ENCODE results near the gene PRSS35.
"Not testable (repeated sequence)": the region's sequence is repeated elsewhere in the genome, so short reads cannot be mapped to it uniquely, and the experiment has no call there.

Gene PRSS35, protein sequence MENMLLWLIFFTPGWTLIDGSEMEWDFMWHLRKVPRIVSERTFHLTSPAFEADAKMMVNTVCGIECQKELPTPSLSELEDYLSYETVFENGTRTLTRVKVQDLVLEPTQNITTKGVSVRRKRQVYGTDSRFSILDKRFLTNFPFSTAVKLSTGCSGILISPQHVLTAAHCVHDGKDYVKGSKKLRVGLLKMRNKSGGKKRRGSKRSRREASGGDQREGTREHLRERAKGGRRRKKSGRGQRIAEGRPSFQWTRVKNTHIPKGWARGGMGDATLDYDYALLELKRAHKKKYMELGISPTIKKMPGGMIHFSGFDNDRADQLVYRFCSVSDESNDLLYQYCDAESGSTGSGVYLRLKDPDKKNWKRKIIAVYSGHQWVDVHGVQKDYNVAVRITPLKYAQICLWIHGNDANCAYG

DNA sequence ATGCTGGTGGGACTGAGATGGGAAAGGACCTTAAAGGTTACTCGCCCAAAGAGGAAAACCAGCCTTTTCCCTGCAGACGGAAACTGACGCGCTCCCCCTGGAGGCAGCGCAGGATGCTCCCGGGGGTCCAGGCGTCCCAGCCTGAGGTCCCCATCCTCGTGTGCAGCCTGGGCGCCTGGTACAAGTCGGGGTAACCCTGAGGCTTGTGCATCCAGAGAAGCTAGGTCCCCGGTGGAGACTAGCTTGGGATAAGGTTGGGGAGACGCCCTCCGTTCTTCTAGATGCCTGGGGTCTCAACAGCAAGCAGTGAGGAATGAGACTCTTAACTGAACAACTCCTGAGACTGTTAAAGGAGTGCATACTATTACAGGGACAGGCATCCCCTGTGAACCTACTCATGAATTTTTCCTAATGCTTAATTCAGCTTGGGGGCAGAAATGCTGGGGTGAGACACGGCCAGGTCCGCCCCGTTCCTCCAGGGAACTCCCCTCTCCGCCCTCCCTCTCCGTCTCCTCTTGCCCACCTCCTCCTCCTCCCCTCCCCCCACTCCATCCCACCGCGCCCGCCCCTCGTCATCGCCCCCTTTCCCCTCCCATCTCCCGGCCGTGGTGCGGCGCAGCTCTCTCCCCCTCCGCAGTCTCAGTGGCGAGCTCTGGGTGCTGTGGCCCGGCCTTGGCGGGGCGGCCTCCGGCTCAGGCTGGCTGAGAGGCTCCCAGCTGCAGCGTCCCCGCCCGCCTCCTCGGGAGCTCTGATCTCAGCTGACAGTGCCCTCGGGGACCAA, at the start of gene PRSS35:
Gene PRSS35 (plus strand): TSS at position 634 of the 781 bp plus-strand sequence. CDS start 10,908 bp downstream, outside the sequence.
- peak; percentile 10 for DNase-seq (ENCODE audit: low read depth)

DNA sequence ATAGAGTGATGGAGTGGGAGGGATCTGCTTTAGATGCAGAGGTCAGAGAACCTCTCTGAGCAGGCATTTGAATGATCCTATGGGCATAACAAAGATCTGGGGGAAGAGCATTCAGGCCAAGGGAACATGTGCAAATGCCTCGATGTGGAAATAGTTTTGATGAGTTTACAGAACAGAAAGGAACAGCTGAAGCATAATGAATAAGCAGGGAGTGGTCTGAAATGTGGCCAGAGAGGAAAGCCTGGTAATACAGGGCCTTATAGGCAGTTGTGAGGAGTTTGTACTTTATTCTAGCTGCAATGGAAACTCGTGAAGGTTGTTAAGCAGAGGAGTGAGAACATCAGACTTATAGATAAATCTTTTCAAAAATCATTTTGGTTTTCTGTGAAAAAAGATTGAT, 48.4 kb upstream of the PRSS35 start:
- no peak for DNase-seq (ENCODE audit: low read depth)

DNA sequence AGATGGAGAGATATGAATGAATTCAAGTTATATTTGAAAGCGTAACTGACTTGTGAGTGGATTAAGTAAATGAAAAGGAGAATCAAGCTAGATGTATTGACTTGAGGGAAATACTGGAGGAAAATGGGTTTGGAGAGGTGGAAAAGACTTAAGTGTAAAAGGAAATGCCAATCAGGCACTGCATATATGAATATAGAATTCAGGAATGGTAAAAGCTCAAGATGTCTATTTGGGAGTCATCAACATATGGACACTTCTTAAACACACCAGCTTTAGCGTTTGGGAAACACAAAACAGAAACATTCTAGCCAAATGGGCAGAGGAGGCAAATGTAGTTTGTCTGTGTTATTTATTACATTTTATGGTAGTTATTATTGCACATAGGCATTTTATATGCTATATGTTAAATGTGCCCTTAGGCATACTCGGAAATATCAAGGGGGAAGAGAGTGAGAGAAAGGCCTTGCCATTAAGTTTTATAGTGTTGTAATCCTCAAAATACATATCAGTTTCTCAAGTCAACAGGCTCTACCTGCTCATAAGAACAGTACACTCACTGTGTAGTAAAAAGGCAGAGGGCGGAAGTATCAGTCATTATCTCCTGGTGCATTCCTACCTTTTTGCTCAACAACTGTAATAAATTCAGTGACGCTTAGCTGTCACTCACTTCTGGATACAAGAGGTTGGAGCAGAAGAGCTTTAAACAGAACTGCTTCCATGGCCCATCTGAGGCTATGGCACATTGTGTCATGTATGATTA, 47.8 kb upstream of the PRSS35 start:
- no peak for DNase-seq (ENCODE audit: low read depth)

DNA sequence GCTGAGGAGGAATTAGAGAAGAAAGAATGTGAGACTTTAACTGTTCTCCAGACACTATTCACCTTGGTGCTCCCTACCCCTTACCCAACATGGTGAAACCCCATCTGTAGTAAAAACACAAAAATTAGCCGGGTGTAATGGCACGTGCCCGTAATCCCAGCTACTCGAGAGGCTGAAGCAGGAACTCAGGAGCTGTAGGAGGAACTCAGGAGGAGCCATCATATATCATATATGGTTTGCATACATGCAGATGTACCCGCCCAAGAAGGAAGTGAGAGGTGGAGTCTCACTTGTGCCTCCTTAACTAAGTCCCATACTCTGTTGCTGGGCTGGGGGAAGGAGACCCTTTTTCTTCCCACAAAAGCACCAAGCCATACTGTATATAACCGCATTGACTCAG, 46.0 kb upstream of the PRSS35 start:
- DNase-seq (ENCODE audit: low read depth), result no peak

DNA sequence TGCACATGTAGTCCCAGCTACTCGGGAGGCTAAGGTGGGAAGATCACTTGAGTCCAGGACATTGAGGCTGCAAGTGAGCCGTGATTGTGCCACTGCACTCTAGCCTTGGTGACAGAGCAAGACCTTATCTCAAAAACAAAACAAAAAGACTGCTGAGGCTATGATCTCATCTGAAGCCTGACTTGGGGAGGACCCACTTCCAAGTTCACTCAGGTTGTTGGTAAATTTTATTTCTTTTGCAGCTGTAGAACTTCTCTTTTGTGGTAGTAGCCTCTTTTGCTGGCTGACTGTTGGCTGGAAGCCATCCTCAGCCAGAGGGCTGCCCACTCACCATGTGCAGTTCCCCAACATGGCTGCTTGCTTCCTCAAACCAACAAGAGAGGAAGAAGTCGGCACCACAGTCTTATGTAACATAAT, 44.7 kb upstream of the PRSS35 start:
- no peak for DNase-seq (ENCODE audit: low read depth)

DNA sequence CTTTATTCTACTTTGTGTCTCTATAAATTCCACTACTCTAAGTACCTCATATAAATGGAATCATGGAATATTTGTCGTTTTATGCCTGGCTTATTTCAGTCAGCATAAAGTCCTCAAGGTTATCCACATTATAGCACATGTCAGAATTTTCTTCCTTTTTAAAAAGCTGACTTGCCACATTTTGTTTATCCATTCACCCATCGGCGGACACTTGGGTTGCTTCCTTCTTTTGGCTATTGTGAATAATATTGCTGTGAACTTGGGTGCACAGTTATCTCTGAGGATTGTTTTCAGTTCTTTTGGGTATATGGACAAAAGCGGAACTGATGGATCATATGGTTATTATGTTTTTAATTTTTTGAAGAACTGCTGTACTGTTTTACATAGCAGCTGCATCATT, 42.3 kb upstream of the PRSS35 start:
- no peak for DNase-seq (ENCODE audit: low read depth)

DNA sequence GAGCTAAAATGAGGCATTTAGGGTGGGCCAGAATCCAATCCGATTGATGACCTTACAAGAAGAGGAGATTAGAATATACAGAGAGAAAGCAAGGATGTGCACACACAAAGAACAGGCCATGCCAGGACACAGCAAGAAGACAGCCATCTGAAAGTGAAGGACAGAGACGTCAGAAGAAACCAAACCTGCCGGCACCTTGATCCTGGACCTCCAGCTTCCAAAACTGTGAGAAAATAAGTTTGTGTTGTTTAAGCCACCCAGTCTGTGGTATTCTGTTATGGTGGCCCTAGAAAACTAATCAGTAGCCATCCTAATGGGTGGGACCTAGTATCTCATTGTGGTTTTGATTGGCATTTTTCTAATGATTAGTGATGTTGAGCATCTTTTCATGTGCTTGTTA, 41.7 kb upstream of the PRSS35 start:
- no peak for DNase-seq (ENCODE audit: low read depth)

DNA sequence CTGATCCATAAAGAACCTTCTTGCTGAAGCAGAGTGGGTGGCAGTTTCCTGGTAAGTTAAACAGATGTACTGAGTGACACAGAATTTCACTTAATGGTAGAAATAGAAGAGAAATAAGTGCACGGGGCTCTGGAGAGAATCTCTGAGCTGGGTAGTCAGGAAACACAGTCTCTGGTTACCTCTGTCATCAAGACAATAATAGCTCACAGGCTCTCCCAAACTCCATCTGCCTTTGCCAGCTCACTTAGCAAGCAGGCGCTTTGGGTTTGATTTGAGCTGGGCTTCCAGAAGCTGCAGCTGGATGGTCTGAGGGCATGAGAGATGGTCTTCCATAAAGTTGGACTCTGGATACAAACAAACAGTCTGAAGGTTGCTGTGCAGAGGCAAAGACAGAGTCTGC, 39.6 kb upstream of the PRSS35 start:
- no peak for DNase-seq (ENCODE audit: low read depth)

DNA sequence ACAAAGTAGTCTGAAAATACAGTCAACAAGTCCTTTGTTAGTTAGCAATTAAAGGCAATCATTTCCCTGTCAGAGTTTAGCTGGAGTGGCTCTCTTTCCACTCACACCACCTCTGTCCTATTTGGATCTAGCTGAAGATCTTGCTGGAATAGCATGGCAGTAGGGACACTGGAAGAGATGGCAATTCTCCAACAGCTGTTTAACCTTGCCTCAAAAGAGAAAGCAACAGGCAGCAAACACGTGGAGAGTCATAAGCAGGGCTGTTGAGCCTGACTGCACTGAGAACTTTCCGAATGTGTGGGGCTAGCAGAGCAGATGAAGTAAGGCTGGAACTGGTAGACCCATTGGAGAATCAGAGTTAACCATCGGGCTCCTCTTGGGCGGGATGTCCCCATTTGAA, 38.0 kb upstream of the PRSS35 start:
- DNase-seq (ENCODE audit: low read depth), result no peak

DNA sequence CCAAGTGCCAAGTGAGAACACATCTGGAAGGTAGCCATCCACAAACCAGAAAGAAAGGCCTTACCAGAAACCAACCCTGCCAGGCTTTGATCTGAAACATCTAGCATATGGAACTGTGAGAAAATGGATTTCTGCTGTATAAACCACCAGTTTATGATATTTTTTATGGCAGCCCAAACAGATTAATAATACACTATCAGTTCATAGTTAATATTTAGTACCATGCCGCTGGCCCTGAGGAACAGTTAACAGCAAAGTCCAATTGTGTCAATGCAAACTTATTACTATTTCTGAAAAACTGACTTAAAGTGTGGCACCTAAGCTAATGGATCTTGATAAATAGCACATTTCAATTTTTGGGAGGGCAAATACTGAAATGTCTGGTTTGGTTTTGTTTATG, 35.4 kb upstream of the PRSS35 start:
- no peak for DNase-seq (ENCODE audit: low read depth)

DNA sequence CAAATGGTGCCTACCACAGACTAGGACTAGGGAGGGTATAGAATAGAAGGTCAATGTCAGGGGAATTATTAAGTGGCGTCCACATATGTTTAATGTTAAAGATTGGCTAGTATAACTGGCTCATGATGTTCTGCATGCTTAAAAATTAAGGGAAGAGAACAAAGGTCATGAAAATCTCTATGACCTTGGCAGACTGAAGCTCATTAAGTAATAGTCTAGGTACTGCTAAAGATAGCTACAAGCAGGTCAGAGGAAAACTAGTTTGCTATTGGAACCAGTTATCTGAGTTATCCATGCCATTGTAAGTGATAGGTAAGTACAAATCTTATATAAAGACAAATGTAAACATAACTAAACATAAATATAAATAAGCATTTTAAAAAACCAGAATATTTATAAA, 32.9 kb upstream of the PRSS35 start:
- DNase-seq (ENCODE audit: low read depth), result no peak

DNA sequence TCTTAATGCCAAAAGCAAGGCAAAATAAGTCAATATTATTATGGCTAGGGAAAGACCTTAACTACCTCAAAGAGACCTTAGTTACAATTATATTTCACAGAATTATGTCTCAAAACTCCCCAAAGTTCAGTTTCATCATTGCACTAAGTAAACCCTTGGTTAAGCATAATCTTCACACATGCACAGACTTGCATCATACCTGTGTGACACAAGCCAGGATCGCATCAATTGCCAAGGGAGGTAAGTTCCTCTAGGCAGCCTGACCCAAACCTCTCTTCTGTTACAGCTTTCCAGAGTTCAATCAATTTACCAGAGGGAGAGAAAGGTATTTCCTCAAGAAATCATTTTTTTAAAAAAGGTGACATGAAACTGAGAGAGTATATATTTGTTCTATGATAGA, 31.9 kb upstream of the PRSS35 start:
- DNase-seq (ENCODE audit: low read depth), result no peak

DNA sequence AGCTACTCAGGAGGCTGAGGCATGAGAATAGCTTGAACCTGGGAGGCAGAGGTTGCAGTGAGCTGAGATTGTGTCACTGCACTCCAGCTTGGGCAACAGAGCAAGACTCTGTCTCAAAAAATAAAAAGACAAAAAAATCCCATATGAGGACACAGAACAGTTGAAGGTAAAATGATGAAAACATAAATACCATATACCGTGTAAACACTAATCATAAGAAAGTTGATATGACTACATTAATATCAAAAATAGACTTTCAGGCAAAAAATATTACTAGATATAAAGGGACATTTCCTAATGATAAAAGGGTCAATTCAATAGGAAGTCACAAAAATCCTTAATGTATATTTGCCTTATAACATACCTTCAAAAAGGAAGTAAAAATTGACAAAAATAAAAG, 30.4 kb upstream of the PRSS35 start:
- DNase-seq (ENCODE audit: low read depth), result not testable (repeated sequence)

DNA sequence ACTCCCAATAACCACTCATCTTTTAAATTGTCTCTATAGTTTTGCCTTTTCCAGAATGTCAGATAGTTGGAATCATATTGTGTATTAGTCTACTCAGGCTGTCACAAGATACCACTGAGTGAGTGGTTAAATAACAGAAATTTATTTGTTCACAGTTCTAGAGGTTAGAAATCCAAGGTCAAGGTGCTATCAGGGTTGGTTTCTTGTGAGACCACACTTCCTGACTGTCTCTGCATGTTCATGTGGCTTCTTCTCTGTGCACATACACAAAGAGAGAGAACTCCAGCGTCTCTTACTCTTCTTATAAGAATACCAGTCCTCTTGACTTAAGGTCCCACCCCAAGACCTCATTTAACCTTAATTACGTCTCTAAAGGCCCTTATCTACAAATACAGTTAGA, 23.9 kb upstream of the PRSS35 start:
- DNase-seq (ENCODE audit: low read depth), result no peak

DNA sequence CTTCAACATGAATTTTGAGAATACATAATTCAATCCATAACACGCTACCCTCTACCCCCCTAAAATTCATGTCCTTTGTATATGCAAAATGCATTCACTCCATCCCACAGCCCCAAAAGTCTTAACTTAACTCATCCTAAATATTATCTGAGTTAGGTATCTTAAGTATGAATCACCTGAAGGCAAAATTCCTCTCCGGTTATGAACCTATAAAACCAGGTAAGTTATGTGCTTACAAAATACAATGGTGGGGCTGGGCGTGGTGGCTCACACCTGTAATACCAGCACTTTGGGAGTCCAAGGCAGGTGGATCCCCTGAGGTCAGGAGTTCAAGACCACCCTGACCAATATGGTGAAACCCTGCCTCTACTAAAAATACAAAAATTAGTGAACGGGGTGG, 23.5 kb upstream of the PRSS35 start:
- no peak for DNase-seq (ENCODE audit: low read depth)

DNA sequence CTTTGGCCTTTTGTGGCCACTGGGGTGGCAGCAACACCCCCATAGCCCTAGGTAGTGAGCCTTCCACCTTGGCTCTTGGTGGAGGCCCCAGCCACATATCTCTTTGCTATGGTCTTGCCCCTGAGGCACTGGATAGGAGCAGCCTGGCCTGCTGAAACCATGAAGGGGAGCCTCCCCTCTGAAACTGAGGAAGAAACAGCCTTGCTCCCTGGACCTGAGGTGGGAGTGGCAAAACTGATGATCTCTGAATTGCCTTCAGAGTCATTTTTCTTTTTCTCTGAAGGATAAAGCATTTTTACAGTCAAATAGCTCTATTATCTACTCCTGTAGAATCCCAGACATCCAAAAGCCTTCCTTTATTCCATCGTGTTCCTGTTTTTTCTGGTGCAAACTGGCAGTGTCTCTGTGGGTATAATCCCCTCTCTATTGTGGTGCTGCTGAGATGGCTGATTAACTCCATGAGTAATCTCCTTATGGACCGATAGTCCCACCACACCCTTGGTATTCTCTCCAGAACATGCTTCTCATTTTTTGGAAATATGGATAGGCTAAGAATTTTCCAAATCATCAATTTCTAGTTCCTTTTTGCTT, 22.0 kb upstream of the PRSS35 start:
- no peak for DNase-seq (ENCODE audit: low read depth)

DNA sequence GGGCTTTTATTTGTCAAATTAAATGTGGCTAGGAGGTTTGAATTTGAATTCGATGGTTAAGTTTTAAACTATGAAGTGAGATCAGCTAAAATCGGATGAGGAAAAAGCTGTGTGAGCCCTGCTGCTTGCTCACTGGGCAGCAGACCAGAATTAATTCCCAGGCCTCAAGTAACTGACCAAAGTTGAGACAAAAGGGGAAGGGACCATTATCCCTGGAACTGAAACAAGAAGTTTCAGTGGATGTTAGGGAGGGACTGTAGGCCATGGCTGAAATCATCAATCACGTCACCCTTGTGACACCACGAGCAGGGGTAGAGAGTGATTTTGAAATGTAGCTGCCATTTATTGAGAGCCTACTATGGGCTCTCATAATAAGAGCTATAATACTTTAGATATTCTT, 7.0 kb upstream of the PRSS35 start:
- no peak for DNase-seq (ENCODE audit: low read depth)

DNA sequence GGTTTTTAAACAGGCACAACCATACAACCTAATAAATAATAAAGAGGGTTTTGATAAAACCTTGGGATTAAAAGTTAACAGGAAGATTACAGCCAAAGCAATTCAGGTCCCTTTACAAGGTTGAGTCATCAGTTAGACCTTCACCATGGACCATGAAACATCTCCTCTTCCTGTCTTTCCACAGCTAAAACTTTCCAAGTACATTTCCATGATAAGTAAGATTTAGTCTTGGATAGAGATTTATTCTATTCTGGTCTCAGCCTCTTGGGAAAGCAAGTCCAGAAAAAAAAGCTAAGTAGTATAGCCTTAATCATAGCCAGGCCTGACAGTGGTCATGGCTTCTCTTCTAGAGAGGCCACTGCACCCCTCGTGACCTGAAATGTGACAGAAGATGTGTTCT, 2.9 kb upstream of the PRSS35 start:
- DNase-seq (ENCODE audit: low read depth), result no peak

DNA sequence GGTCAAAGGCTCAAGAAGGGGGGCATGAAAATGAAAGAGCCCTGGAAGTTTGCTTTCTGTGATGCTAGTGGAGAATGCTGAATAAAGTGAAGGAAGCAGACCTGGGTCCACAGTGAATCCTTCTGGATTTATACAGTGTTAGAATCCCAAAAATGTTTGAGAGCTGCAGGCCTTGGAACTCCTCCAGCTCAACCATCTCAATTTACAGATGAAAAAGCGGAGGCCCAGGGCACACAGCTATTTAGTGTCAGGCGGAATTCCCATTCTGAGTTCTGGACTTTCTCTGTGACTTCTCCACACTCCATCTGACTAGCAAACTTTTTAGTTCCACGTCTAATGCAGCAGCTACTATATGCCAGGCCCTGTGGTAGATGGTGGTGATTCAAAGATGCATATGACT, 1.5 kb upstream of the PRSS35 start:
- DNase-seq (ENCODE audit: low read depth), result no peak

DNA sequence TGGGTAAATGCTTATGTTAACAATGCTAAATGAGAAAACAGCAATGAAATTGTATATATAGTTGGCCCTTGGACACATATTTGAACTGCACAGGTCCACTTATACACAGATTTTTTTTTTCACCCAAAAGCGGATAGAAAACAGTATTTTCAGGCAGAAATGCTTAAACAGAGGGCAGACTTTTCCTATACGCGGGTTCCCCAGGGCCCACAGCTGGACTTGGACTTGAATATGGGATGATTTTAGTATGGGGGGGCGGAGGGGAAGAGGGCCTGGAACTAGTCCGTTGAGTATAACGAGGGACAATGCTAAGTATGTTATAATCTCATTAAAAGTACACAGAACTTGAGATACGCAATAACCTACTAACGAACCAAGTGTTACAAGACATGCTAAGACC, 1.1 kb upstream of the PRSS35 start:
- no peak for DNase-seq (ENCODE audit: low read depth)

DNA sequence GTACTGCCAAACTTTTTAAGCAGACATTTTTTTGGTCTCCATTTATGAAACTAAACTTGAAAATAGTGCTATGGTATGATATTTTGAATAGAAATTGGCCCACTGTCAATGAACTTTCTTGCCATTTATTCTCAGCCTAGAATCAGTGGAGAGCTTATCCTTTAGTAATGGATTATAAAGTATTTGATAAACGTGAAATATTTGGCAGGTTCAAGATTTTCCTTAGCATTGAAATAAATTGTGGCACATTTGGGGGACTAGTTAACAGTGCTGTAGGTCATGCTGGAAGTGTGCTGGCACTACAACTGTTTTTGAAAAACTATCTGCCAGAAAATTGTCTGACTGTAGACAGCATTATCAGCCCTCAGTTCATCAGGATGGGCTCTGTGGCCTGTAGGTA, 2.1 kb downstream of the PRSS35 start:
- no peak for DNase-seq (ENCODE audit: low read depth)

DNA sequence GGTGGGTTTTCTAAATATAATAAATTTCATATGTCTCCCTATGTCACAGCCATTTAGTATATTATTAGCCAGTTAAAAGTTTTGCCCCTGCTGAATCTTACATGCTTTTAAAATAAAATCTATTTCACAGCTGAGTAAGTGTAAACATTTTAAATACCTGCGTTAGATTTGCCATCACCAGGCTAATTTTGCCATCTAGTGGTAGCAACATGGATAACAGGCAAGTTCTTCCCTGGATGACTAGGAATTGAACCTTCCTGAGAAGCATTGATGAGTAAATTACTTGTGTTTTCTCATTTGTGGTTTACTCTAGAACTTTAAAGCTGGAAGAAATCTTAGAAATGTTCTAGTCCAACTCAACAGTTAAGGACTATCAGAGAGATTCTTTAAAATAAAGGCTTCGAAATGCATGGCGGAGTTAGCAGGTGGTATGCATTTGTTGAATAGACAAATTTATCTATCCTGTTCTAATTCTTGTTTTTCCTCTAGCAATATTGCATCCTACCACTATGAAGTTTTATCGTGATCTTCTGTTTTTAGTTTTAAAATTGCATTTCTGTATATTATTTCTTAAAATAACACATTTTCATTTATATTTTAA, 2.6 kb downstream of the PRSS35 start:
- DNase-seq (ENCODE audit: low read depth), result no peak

All from activated T-cell treated with anti-CD3 and anti-CD28 coated beads for 48 hours (primary cell).